ENCODE measurements around the gene NUDT6.
"Not testable (repeated sequence)": the region's sequence is repeated elsewhere in the genome, so short reads cannot be mapped to it uniquely, and the experiment has no call there.

NUDT6 gene

GRCh38 chr4:122847931-122848330 lies 74.5 kb downstream of the NUDT6 start:
- TF ChIP-seq CTCF (IDR thresholded peaks at IDR 0.05; ENCODE audit: low read depth, low read length) = no peak
- no peak overlapping the region for H3K4me3 ChIP-seq (ENCODE audit: low read depth, low read length)

- H3K4me3 ChIP-seq (ENCODE audit: low read depth, low read length) = no peak overlapping the region
- no peak for TF ChIP-seq CTCF (IDR thresholded peaks at IDR 0.05; ENCODE audit: low read depth, low read length)
These were observed 76.6 kb downstream of the NUDT6 start for GRCh38 chr4:122845760-122846159.

GRCh38 chr4:122845066-122845465 lies 77.3 kb downstream of the NUDT6 start:
- H3K4me3 ChIP-seq (ENCODE audit: low read depth, low read length) = no peak overlapping the region
- no peak for TF ChIP-seq CTCF (IDR thresholded peaks at IDR 0.05; ENCODE audit: low read depth, low read length)

- not testable (repeated sequence) for H3K4me3 ChIP-seq (ENCODE audit: low read depth, low read length)
These were observed 78.0 kb downstream of the NUDT6 start for GRCh38 chr4:122844391-122844790.

- no peak overlapping the region for H3K4me3 ChIP-seq (ENCODE audit: low read depth, low read length)
- TF ChIP-seq CTCF (IDR thresholded peaks at IDR 0.05; ENCODE audit: low read depth, low read length) = no peak
These were observed 79.3 kb downstream of the NUDT6 start for GRCh38 chr4:122842984-122843531.
